ENCODE measurements around the gene NBDY.
"Not testable (repeated sequence)": the region's sequence is repeated elsewhere in the genome, so short reads cannot be mapped to it uniquely, and the experiment has no call there.

Gene NBDY

DNA sequence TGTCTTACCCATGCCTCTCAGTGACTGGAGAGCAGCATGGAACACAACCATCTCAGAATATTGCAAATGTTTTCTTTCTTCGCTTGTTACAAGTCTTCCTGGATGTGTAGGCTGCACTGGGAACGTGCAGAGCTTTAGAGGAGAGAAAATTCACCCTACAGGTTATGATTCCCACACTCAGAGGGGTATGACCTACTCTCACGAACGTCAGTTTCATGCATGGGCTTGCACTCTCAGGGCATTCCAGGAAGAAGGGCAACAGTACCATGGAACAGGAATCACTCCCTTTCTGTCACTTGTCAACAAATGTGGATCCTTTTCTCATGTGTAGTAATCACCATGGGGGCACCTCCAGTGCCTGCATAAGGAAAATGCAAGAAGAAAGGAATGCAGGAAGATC, 75.8 kb downstream of the NBDY start:
- H3K27me3 ChIP-seq: no peaks in the 10 kb centered on the region
- H3K4me1 ChIP-seq: no peaks in the 10 kb centered on the region

DNA sequence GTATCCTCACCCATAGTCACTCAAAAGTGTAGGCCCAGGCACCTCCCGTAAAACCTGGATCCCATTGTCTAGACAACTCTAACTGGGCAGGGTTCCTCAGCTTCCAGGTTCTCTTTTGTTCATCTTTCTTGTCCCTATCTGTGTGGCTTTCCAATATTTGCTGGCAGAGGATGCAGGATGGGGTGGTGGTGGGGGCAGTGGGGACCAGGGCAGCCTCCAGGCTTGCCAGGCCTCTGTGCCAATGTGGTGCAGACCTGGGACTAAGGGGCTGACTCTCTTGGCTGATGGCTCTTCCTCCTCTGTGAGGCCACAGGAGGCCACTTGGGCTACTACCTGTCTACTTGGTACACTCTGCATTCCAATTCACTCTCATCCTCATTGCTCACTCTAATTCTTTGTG, 76.4 kb downstream of the NBDY start:
- H3K4me1 ChIP-seq: no peaks in the 10 kb centered on the region
- no peak for DNase-seq
- TF ChIP-seq, protein P1, sequence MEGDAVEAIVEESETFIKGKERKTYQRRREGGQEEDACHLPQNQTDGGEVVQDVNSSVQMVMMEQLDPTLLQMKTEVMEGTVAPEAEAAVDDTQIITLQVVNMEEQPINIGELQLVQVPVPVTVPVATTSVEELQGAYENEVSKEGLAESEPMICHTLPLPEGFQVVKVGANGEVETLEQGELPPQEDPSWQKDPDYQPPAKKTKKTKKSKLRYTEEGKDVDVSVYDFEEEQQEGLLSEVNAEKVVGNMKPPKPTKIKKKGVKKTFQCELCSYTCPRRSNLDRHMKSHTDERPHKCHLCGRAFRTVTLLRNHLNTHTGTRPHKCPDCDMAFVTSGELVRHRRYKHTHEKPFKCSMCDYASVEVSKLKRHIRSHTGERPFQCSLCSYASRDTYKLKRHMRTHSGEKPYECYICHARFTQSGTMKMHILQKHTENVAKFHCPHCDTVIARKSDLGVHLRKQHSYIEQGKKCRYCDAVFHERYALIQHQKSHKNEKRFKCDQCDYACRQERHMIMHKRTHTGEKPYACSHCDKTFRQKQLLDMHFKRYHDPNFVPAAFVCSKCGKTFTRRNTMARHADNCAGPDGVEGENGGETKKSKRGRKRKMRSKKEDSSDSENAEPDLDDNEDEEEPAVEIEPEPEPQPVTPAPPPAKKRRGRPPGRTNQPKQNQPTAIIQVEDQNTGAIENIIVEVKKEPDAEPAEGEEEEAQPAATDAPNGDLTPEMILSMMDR (IDR thresholded peaks at IDR 0.05; ENCODE audit: low read depth, low read length): no peak
- H3K36me3 ChIP-seq: no peaks in the 10 kb centered on the region
- H3K27me3 ChIP-seq: no peaks in the 10 kb centered on the region
- no peak overlapping the region for H3K4me3 ChIP-seq (ENCODE audit: low read depth, low read length)
- no peaks in the 10 kb centered on the region for H3K9me3 ChIP-seq

More for the DNA sequence above, 75.8 kb downstream of the NBDY start:
- DNase-seq: no peak
- Histone ChIP-seq H3K9me3 (no peaks in the 10 kb centered on the region), H3K4me3 (ENCODE audit: low read depth, low read length) (no peak overlapping the region), H3K36me3 (no peaks in the 10 kb centered on the region)
- TF ChIP-seq, protein P1 (IDR thresholded peaks at IDR 0.05; ENCODE audit: low read depth, low read length): no peak

DNA sequence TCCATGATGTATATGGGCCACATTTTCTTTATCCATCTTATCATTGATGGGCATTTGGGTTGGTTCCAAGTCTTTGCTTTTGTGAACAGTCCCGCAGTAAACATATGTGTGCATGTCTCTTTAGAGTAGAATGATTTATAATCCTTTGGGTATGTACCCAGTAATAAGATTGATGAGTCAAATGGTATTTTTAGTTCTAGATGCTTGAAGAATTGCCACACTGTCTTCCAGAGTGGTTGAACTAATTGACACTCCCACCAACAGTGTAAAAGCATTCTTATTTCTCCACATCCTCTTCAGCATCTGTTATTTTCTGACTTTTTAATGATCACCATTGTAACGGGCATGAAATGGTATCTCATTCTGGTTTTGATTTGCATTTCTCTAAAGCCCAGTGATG, 77.1 kb downstream of the NBDY start:
- H3K9me3 ChIP-seq, H3K4me1 ChIP-seq, H3K27me3 ChIP-seq: not testable (repeated sequence)

DNA sequence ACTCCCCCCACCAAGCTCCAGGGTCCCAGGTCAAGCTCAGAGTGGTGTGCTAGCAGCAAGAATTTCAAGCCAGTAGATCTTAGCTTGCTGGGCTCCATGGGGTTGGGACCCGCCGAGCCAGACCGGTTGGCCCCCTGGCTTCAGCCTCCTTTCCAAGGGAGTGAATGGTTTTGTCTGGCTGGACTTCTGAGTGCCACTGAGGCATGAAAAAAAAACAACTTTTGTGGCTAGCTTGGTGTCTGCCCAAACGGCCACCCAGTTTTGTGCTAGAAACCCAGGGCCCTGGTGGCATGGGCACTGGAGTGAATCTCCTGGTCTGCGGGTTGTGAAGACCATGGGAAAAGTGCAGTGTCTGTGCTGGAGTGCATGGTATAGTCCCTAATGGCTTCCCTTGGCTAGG, 82.6 kb downstream of the NBDY start:
- Histone ChIP-seq H3K4me1 (no peaks in the 10 kb centered on the region), H3K9me3 (no peaks in the 10 kb centered on the region), H3K36me3 (no peaks in the 10 kb centered on the region), H3K4me3 (ENCODE audit: low read depth, low read length) (no peak overlapping the region), H3K27me3 (no peaks in the 10 kb centered on the region)
- TF ChIP-seq, protein P1 (IDR thresholded peaks at IDR 0.05; ENCODE audit: low read depth, low read length): no peak
- DNase-seq: no peak

More for the DNA sequence above, 77.1 kb downstream of the NBDY start:
- H3K36me3 ChIP-seq; H3K4me3 ChIP-seq (ENCODE audit: low read depth, low read length); DNase-seq: not testable (repeated sequence)

DNA sequence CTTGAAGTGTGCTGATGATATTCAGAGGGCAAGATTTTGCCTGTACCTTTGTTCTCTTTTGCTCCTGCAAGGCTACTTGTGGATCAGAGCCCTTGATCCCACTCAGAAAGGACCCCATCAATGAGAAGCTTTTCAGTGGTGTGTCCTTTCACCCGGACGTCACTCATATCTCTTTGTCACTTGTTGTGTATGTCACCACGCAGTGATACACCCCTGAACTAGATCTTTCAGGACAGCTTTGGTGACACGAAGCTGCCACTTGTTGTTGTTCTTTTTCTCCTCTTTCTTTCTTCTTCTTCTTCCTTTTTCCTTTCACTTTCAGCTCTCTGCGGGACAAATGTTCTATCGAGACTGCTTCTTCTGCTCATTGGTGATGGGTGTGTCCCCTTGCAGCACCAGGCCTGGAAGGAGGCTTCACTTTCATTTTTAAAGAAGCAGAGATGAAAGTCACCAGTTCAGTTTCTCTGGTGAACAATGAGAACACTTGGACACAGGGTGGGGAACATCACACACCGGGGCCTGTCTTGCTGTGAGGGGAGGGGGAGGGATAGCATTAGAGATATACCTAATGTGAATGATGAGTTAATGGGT, 83.6 kb downstream of the NBDY start:
- H3K4me3 ChIP-seq (ENCODE audit: low read depth, low read length): no peak overlapping the region
- H3K27me3 ChIP-seq: no peaks in the 10 kb centered on the region
- H3K4me1 ChIP-seq: no peaks in the 10 kb centered on the region
- no peaks in the 10 kb centered on the region for H3K9me3 ChIP-seq
- TF ChIP-seq, protein P1 (IDR thresholded peaks at IDR 0.05; ENCODE audit: low read depth, low read length): no peak
- no peaks in the 10 kb centered on the region for H3K36me3 ChIP-seq
- DNase-seq: no peak

DNA sequence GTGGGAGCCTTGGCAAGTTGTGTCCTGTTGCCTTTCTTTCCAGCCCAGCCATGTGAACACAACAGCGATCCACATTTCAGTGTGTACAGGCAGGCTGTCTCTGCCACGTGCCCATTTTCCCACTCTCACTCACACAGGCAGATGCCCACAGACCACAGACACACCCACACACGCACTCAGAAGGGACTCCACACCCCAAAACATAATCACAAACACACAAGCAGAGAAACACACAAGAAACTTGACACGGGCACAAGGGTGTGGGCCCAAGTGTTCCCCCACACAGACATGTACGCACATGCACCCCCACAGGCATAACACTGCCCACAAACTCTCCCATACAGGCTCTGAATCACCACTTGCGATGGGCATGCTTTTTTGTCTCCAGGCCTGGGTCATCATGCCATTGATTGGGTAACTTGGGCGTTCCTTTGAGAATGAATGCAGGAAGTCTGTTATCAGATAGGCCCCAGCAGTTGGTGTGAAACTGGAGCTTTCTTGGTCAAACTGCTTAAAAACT, 84.3 kb downstream of the NBDY start:
- Histone ChIP-seq H3K4me3 (ENCODE audit: low read depth, low read length) (no peak overlapping the region), H3K4me1 (no peaks in the 10 kb centered on the region), H3K36me3 (no peaks in the 10 kb centered on the region), H3K27me3 (no peaks in the 10 kb centered on the region), H3K9me3 (no peaks in the 10 kb centered on the region)
- DNase-seq: no peak
- TF ChIP-seq, protein P1 (IDR thresholded peaks at IDR 0.05; ENCODE audit: low read depth, low read length): no peak

Data from BE2C (cell line).